ENCODE measurements around the gene PPP2R5C. TPM values are rescaled to one million over a fixed set of nuclear protein-coding genes. Genes with fewer than 3 reads are reported as not detected.

PPP2R5C gene
- total RNA-seq, 1 donor = 114 TPM

DNA sequence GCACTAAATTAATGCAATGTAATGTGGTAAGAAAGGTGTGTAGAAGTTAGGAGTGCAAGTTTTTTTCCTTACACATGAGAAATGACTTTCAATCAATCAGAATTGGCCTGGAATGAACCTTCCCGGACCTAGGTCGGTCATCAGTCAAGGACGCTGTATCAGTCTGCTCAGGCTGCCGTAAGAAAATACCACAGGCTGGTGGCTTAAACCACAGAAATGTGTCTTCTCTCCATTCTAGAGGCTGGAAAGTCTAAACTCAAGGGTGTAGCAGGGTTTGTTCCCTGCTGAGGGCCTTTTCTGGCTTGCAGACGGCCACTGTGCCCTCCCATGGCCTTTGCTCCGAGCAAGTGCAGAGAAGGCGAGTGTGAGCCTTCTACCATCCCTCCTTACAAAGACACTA is 116.3 kb downstream of the PPP2R5C start:
- TF ChIP-seq, protein P1, sequence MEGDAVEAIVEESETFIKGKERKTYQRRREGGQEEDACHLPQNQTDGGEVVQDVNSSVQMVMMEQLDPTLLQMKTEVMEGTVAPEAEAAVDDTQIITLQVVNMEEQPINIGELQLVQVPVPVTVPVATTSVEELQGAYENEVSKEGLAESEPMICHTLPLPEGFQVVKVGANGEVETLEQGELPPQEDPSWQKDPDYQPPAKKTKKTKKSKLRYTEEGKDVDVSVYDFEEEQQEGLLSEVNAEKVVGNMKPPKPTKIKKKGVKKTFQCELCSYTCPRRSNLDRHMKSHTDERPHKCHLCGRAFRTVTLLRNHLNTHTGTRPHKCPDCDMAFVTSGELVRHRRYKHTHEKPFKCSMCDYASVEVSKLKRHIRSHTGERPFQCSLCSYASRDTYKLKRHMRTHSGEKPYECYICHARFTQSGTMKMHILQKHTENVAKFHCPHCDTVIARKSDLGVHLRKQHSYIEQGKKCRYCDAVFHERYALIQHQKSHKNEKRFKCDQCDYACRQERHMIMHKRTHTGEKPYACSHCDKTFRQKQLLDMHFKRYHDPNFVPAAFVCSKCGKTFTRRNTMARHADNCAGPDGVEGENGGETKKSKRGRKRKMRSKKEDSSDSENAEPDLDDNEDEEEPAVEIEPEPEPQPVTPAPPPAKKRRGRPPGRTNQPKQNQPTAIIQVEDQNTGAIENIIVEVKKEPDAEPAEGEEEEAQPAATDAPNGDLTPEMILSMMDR (IDR thresholded peaks at IDR 0.05; ENCODE audit: insufficient read depth, low read length) = no peak
- no peak overlapping the region for H3K4me3 ChIP-seq (ENCODE audit: low read depth, low read length)
- DNase-seq (ENCODE audit: low read depth) = no peak

DNA sequence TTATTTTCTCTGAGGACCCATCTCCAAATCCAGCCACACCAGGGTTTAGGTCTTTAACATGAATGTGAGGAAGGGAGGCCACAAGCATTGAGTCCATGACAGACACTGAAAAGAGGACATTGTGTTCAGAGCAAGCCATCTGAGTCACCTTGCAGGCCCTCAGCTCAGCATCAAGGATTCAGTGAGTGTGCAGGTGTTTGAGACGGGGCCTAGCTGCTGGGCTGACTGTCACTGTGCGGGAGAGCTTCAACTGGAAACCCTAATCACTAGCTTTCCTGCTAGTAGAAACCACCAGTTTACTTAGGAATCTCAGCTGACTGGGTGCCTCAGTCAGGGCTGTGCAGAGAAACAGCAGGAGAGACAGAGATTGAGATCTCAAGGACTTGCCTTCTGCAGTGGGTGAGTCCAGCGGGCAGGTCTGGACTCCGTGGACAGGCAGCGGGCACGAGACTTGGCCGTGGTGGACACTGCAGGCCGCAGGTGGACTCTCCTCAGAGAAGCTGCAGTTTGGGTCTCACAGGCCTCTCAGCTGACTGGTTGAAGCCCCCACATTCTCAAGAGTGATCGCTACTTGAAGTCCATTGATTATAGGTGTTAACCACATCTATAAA is 116.8 kb downstream of the PPP2R5C start:
- TF ChIP-seq, protein P1 (IDR thresholded peaks at IDR 0.05; ENCODE audit: insufficient read depth, low read length) = no peak
- no peak overlapping the region for H3K4me3 ChIP-seq (ENCODE audit: low read depth, low read length)
- no peak for DNase-seq (ENCODE audit: low read depth)

DNA sequence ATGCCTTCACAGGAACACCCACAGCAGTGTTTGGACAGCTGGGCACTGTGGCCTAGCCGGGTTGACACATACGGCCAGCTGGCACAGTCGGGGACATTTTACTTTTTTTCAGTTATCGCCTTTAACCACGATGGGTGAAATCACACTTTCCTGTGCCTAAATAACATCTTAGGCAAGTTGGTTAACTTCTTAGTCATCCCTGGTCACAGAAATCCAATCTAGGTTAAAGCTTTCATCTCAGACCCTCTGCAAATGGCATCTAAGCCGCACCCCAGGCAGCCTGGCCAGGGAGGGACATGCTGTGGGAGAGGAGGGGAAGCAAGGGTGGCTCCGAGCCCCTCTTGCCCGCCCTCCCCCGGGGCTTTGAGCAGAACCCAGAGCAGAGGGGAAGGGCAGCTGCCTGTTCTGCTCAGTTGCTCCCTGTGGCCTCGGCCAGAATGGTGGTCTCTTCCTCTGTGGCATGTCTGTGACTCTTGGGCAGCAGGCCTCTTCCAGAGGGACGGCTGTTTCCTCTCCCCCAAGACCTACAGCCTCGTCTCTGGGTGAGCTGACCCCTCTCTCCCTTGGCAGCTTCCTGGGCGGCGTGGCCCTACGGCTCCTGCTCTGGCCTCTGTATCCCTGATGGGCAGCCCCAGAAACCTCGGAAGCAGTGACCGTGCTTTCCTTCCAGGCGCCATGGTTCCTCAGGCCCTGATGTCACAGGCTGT is 117.5 kb downstream of the PPP2R5C start:
- DNase-seq (ENCODE audit: low read depth) = no peak
- TF ChIP-seq, protein P1 (IDR thresholded peaks at IDR 0.05; ENCODE audit: insufficient read depth, low read length) = no peak
- no peak overlapping the region for H3K4me3 ChIP-seq (ENCODE audit: low read depth, low read length)

DNA sequence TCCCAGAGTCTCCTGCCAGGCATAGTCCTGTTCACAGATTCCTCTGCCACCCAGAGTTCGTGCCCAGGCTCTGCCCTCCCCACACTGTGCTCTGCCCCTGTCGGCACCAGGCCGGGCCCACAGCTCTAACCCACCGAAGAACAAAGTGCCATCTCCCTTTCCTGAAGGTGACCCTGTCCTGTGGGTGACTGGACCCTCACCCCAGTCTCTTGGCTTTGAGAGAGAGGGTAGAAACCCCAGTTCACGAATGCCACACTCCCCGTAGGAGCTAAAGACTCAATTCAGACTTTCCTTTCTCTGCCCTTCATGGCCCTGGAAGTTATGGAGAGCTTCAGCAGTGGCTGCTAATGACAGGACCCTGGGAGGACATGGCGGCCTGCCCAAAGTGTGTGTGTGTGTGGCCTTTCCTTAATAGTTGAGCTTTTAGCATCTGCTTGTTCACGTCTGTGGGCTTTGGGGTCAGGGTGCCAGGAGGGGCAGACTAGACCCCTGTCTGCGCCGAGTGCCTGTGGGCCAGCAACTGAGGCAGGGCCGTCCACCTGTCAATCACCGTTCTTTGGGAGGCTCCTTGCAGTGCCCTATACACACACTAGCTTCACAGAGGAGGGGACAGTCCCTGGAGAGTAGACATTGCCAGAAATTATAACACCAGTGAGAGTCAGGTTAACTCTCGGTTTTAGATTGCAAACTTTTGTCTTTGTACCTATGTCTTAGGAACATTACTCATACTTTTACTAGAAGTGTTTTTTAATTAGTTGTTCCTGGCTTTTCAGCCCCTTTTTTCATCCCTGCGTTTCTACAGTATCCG is 118.2 kb downstream of the PPP2R5C start:
- no peak overlapping the region for H3K4me3 ChIP-seq (ENCODE audit: low read depth, low read length)
- TF ChIP-seq, protein P1 (IDR thresholded peaks at IDR 0.05; ENCODE audit: insufficient read depth, low read length) = no peak
- no peak for DNase-seq (ENCODE audit: low read depth)

DNA sequence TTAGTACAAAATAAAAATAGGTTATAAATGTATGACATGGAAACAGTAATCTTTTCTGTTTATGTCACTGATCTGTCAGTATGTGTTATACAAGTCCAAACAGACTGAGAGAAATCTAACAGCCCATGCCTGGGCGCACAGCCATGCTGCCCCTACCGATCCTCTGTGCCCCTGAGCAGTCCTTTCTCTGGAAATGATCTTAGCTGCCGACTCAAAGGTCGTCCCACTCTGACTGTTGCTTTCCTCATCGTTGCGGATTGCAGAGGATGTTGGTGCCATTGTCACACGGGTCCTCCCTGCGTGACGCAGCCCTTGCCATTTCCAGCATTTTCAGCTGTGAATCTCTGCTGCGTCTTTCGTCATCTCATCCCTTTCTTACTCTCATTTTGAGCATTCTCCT is 119.9 kb downstream of the PPP2R5C start:
- DNase-seq (ENCODE audit: low read depth) = no peak
- no peak overlapping the region for H3K4me3 ChIP-seq (ENCODE audit: low read depth, low read length)
- TF ChIP-seq, protein P1 (IDR thresholded peaks at IDR 0.05; ENCODE audit: insufficient read depth, low read length) = no peak

DNA sequence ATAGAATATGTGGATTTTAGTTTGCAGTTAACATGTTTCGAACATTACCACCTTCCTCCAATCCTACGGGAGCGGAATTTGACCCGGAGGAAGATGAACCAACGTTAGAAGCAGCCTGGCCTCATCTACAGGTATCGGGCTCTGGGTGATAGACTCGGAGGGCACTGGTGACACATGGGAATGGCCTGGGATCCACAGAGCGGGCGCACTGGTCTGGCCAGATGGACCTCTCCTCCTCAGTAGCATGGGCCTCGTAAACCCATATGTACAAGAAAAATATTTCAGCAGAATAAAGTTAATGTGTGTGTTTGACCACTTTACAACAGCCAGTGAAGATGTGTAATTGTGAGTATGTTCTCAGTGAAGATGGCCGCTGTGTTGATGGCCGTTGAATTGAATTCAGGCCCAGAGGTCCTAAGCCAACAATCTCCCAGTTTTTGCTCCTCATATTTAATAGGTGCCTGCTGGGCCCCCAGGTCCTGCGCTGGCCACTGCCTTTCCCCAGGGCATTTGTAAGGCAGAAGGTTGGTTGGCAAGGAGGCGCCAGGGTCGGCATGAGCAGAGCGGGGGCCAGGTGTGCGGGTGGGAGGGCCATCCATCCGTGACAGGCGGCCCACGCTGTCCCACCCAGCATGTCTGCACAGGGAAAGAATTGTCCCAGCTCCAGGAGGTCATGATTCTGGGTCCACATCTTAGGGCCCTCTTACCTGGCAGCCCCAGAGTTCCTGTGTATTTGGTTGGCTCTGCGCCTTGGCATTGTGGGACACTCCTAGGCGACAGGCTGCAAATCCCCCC is 120.8 kb downstream of the PPP2R5C start:
- DNase-seq (ENCODE audit: low read depth) = no peak
- no peak overlapping the region for H3K4me3 ChIP-seq (ENCODE audit: low read depth, low read length)
- TF ChIP-seq, protein P1 (IDR thresholded peaks at IDR 0.05; ENCODE audit: insufficient read depth, low read length) = no peak

All from fibroblast of the aortic adventitia (primary cell).